GM18499 (cell line): ENCODE results near the gene SLC12A8.
"Not testable (repeated sequence)": the region's sequence is repeated elsewhere in the genome, so short reads cannot be mapped to it uniquely, and the experiment has no call there.

Experiments used
- ATAC-seq: cut with Tn5 transposase; IDR thresholded peaks from one replicate; pipeline ENCODE4 v1.9.1; 2021; ENCODE audit warnings: moderate number of reproducible peaks; ENCODE audit not compliant: insufficient read depth, unreplicated experiment

SLC12A8 gene

GRCh38 chr3:125083776-125084175, 128.8 kb downstream of the SLC12A8 start:
- no peak for ATAC-seq

- not testable (repeated sequence) for ATAC-seq
These were observed 130.2 kb downstream of the SLC12A8 start for GRCh38 chr3:125082339-125082738.

GRCh38 chr3:125080077-125080476, 132.5 kb downstream of the SLC12A8 start:
- no peak for ATAC-seq

- no peak for ATAC-seq
These were observed 132.9 kb downstream of the SLC12A8 start for GRCh38 chr3:125079675-125080045.

- ATAC-seq, result no peak
These were observed 133.4 kb downstream of the SLC12A8 start for GRCh38 chr3:125078951-125079674.

GRCh38 chr3:125077864-125078263, 134.7 kb downstream of the SLC12A8 start:
- no peak for ATAC-seq

- ATAC-seq, result no peak
These were observed 136.1 kb downstream of the SLC12A8 start for GRCh38 chr3:125076464-125076863.

- ATAC-seq, result no peak
These were observed 136.8 kb downstream of the SLC12A8 start for GRCh38 chr3:125075738-125076137.

GRCh38 chr3:125073390-125073905, 139.1 kb downstream of the SLC12A8 start:
- no peak for ATAC-seq

- ATAC-seq, result no peak
These were observed 139.7 kb downstream of the SLC12A8 start for GRCh38 chr3:125072749-125073389.

- no peak for ATAC-seq
These were observed 140.2 kb downstream of the SLC12A8 start for GRCh38 chr3:125072301-125072700.

- ATAC-seq, result no peak
These were observed 142.4 kb downstream of the SLC12A8 start for GRCh38 chr3:125069968-125070745.

GRCh38 chr3:125069452-125069851, 143.1 kb downstream of the SLC12A8 start:
- ATAC-seq, result no peak

- no peak for ATAC-seq
These were observed 144.3 kb downstream of the SLC12A8 start for GRCh38 chr3:125068265-125068664.

- ATAC-seq, result no peak
These were observed 145.3 kb downstream of the SLC12A8 start for GRCh38 chr3:125067225-125067624.

GRCh38 chr3:125062904-125063618, 149.5 kb downstream of the SLC12A8 start:
- ATAC-seq, result no peak

- no peak for ATAC-seq
These were observed 150.9 kb downstream of the SLC12A8 start for GRCh38 chr3:125061646-125062045.

GRCh38 chr3:125061170-125061569, 151.4 kb downstream of the SLC12A8 start:
- ATAC-seq, result no peak

GRCh38 chr3:125059488-125060245, 152.9 kb downstream of the SLC12A8 start:
- no peak for ATAC-seq

GRCh38 chr3:125058959-125059358, 153.6 kb downstream of the SLC12A8 start:
- no peak for ATAC-seq
